Endodermal cell (in vitro differentiated cells): Measurements from ENCODE around the gene COTL1. TPM values are rescaled to one million over a fixed set of nuclear protein-coding genes. Genes with fewer than 3 reads are reported as not detected.
A peak's percentile ranks its signal among the peaks of the same experiment; 100 is the strongest.

ENCODE experiments used
- DNase-seq: peaks from one replicate; pipeline ENCODE4 v3.0.0-alpha.2; 2017
- H3K27ac ChIP-seq: 2 replicates; pipeline ENCODE4 v1.5.1; 2013; ENCODE audit warnings: mild to moderate bottlenecking, low read depth, low read length, moderate library complexity
- H3K27me3 ChIP-seq: 2 replicates; pipeline ENCODE4 v1.6.1; 2013; ENCODE audit warnings: mild to moderate bottlenecking, low read length, moderate library complexity; ENCODE audit not compliant: insufficient read depth, control insufficient read depth, poor library complexity, severe bottlenecking
- H3K36me3 ChIP-seq: 2 replicates; pipeline ENCODE4 v1.7.0; 2013; ENCODE audit warnings: mild to moderate bottlenecking, low read length, moderate library complexity; ENCODE audit not compliant: control insufficient read depth, insufficient read depth
- H3K4me1 ChIP-seq: one replicate; pipeline ENCODE4 v1.7.0; 2013; ENCODE audit warnings: low read length; ENCODE audit not compliant: control insufficient read depth, insufficient read depth
- H3K4me3 ChIP-seq: 2 replicates; pipeline ENCODE4 v1.5.1; 2013; ENCODE audit warnings: mild to moderate bottlenecking, low read length, moderate library complexity
- H3K9ac ChIP-seq: 2 replicates; pipeline ENCODE4 v1.6.1; 2013; ENCODE audit warnings: mild to moderate bottlenecking, low read length, moderate library complexity; ENCODE audit not compliant: poor library complexity, severe bottlenecking; ENCODE audit errors: extremely low read depth
- H3K9me3 ChIP-seq: 2 replicates; pipeline ENCODE4 v1.6.1; 2013; ENCODE audit warnings: mild to moderate bottlenecking, low read length, moderate library complexity; ENCODE audit not compliant: control insufficient read depth
- H3K27ac Mint-ChIP-seq: 2 replicates; pipeline ENCODE4 v1.8.0; 2020; ENCODE audit warnings: mixed read lengths
- H3K27me3 Mint-ChIP-seq: 2 replicates; pipeline ENCODE4 v1.8.0; 2021; ENCODE audit warnings: mild to moderate bottlenecking, mixed read lengths; ENCODE audit not compliant: insufficient read depth
- H3K36me3 Mint-ChIP-seq: 2 replicates; pipeline ENCODE4 v1.8.0; 2020; ENCODE audit warnings: low read depth, mixed read lengths
- H3K4me1 Mint-ChIP-seq: 2 replicates; pipeline ENCODE4 v1.8.0; 2020; ENCODE audit warnings: mixed read lengths
- H3K4me3 Mint-ChIP-seq: 2 replicates; pipeline ENCODE4 v1.8.0; 2020; ENCODE audit warnings: mild to moderate bottlenecking, moderate library complexity, mixed read lengths
- H3K9me3 Mint-ChIP-seq: 2 replicates; pipeline ENCODE4 v1.8.0; 2020; ENCODE audit warnings: mild to moderate bottlenecking, mixed read lengths
- WGBS, 2 experiments: methylation state at CpG; one replicate each; pipeline versions ENCODE4 v1.1.5 to v1.1.7; 2013; ENCODE audit warnings: missing lambda C conversion rate in 2 of 2, mixed read lengths in 1 of 2; ENCODE audit not compliant: insufficient coverage in 1 of 2, insufficient read length in 1 of 2; 5-methylcytosine and 5-hydroxymethylcytosine counted together
- total RNA-seq, 2 donors: library from RNA; stranded (reverse); fragmentation: NEBNext Ultra II Directional in 1 of 2; extraction: Animal tissue kit (Norgen Biotek cat#: 25700) in 1 of 2; gene quantifications; 2 replicates in 1 of 2; 3 replicates in 1 of 2; pipeline ENCODE4 v1.2.1, GENCODE V29; 2021
- TF ChIP-seq, protein P1 (sequence below): fragments of 200-600 bp; sonication (generic); conservative IDR thresholded peaks from 2 replicates; pipeline ENCODE4 v1.5.0; 2021; ENCODE audit warnings: antibody characterized with exemption, mild to moderate bottlenecking

The COTL1 gene
- total RNA-seq, 2 donors from 2014 or later, result 33.4 to 34.9 TPM

- TF ChIP-seq, protein P1, sequence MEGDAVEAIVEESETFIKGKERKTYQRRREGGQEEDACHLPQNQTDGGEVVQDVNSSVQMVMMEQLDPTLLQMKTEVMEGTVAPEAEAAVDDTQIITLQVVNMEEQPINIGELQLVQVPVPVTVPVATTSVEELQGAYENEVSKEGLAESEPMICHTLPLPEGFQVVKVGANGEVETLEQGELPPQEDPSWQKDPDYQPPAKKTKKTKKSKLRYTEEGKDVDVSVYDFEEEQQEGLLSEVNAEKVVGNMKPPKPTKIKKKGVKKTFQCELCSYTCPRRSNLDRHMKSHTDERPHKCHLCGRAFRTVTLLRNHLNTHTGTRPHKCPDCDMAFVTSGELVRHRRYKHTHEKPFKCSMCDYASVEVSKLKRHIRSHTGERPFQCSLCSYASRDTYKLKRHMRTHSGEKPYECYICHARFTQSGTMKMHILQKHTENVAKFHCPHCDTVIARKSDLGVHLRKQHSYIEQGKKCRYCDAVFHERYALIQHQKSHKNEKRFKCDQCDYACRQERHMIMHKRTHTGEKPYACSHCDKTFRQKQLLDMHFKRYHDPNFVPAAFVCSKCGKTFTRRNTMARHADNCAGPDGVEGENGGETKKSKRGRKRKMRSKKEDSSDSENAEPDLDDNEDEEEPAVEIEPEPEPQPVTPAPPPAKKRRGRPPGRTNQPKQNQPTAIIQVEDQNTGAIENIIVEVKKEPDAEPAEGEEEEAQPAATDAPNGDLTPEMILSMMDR, result no peak
- peaks cover 3% of the 10 kb centered on the region for H3K36me3 ChIP-seq
- no peaks in the 10 kb centered on the region for H3K4me1 ChIP-seq
- Mint-ChIP-seq H3K4me1 (peaks cover 5% of the 10 kb centered on the region), H3K36me3 (peaks cover 4% of the 10 kb centered on the region), H3K27ac (no peak overlapping the region), H3K4me3 (no peak overlapping the region), H3K27me3 (no peaks in the 10 kb centered on the region), H3K9me3 (no peaks in the 10 kb centered on the region)
- DNase-seq, result no peak
- no peak overlapping the region for H3K9ac ChIP-seq
- H3K9me3 ChIP-seq, result no peaks in the 10 kb centered on the region
- WGBS, 2 experiments, result 96% methylated on average over 23 to 24 of the region's 24 CpGs
- H3K4me3 ChIP-seq, result no peak overlapping the region
- no peak overlapping the region for H3K27ac ChIP-seq
- no peaks in the 10 kb centered on the region for H3K27me3 ChIP-seq
Measured at GRCh38 chr16:84589975-84590719, 27.7 kb downstream of the COTL1 start.

- WGBS, 2 experiments, result 95 to 98% methylated on average over 6 to 8 of the region's 8 CpGs
- Mint-ChIP-seq H3K4me1 (peaks cover 5% of the 10 kb centered on the region), H3K27me3 (no peaks in the 10 kb centered on the region), H3K36me3 (peaks cover 4% of the 10 kb centered on the region), H3K4me3 (no peak overlapping the region), H3K27ac (no peak overlapping the region), H3K9me3 (no peaks in the 10 kb centered on the region)
- Histone ChIP-seq H3K27me3 (no peaks in the 10 kb centered on the region), H3K4me3 (no peak overlapping the region), H3K27ac (no peak overlapping the region), H3K4me1 (no peaks in the 10 kb centered on the region), H3K9me3 (no peaks in the 10 kb centered on the region), H3K9ac (no peak overlapping the region), H3K36me3 (peaks cover 3% of the 10 kb centered on the region)
- TF ChIP-seq, protein P1, result no peak
- no peak for DNase-seq
Measured at GRCh38 chr16:84588991-84589390, 28.9 kb downstream of the COTL1 start.

GRCh38 chr16:84585886-84586285, 32.0 kb downstream of the COTL1 start:
- Mint-ChIP-seq H3K4me3 (no peak overlapping the region), H3K27ac (no peak overlapping the region), H3K9me3 (no peaks in the 10 kb centered on the region), H3K27me3 (no peaks in the 10 kb centered on the region), H3K4me1 (peaks cover 5% of the 10 kb centered on the region), H3K36me3 (peaks cover 4% of the 10 kb centered on the region)
- Histone ChIP-seq H3K27me3 (no peaks in the 10 kb centered on the region), H3K27ac (peak overlapping the region; percentile 36), H3K4me3 (no peak overlapping the region), H3K36me3 (peaks cover 3% of the 10 kb centered on the region), H3K4me1 (no peaks in the 10 kb centered on the region), H3K9ac (no peak overlapping the region), H3K9me3 (no peaks in the 10 kb centered on the region)
- TF ChIP-seq, protein P1, result no peak
- DNase-seq, result peak; percentile 89
- 63 to 64% methylated on average over 7 to 10 of the region's 10 CpGs for WGBS, 2 experiments
